ENCODE data around the gene IQGAP1. TPM values are rescaled to one million over a fixed set of nuclear protein-coding genes. Genes with fewer than 3 reads are reported as not detected.

The IQGAP1 gene
- total and polyA plus RNA-seq, 9 of the 15 experiments (the other 6 are each of a cell fraction or from before 2014, with no cell fraction given): 37.6 to 143 (median 77.7) TPM

DNA sequence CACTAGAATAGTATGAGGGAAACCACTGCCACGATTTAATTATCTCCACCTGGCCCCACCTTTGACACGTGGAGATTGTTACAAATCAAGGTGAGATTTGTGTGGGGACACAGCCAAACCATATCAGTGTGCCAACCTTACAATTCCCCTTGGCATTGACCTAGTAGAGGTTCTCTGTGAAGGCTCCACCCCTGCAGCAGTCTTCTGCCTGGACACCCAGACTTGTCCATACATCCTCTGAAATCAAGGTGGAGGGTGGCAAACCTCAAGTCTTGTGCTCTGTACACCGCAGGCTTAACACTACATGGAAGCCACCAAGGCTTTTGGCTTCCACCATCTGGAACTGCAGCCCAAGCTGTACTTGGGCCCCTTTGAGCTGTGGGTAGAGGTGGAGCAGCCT lies 8.8 kb upstream of the IQGAP1 start:
- ChIA-PET POLR2A (interaction anchor here (0.9 to 1.3 kb wide), 2 partner anchors 15 to 17 kb away, joined by 3 read pairs; no protein-coding TSS in a partner anchor), CTCF (ENCODE audit: low intra/inter-chr PET ratio) (no interaction called here)
- Histone ChIP-seq H4K20me1 (replicated peaks; ENCODE audit: control insufficient read depth, insufficient read depth, low read length) (no peaks in the 10 kb centered on the region), H3K36me3 (ENCODE audit: control insufficient read depth, insufficient read depth, low read length) (no peaks in the 10 kb centered on the region), H3K9ac (ENCODE audit: insufficient read depth in 1 of 2, low read depth in 2 of 2, low read length in 2 of 2) (no peak overlapping the region), H3K4me1 (replicated peaks in 1 of 2; ENCODE audit: control insufficient read depth in 2 of 2, insufficient read depth in 2 of 2, low read length in 2 of 2) (no peaks in the 10 kb centered on the region), H3K27me3 (ENCODE audit: control insufficient read depth in 2 of 2, insufficient read depth in 2 of 2, low read length in 2 of 2) (no peaks in the 10 kb centered on the region), H3K9me1 (ENCODE audit: control insufficient read depth, insufficient read depth, low read length) (no peaks in the 10 kb centered on the region), H3K4me2 (ENCODE audit: insufficient read depth, low read length) (no peak overlapping the region), H2AFZ (ENCODE audit: low read depth, low read length) (no peak overlapping the region), H3K79me2 (ENCODE audit: control insufficient read depth, insufficient read depth, low read length) (no peaks in the 10 kb centered on the region), H3K4me3 (no peak overlapping the region), H3K27ac (ENCODE audit: extremely low read depth, low read depth, low read length) (no peak overlapping the region), H3K9me3 (replicated peaks; ENCODE audit: control insufficient read depth, insufficient read depth, low read depth, low read length) (peaks cover 7% of the 10 kb centered on the region)
- FAIRE-seq (no peak), ATAC-seq (no peak), DNase-seq (ENCODE audit: extremely low read depth in 1 of 4, low spot score in 3 of 4) (peak in 1 of 4 experiments; percentile 11)
- no TSS peak for BruUV-seq (replicated peaks)
- TF ChIP-seq TBP (optimal IDR thresholded peaks at IDR 0.05; ENCODE audit: low read depth, low read length) (no peak), TRIM24 (IDR thresholded peaks at IDR 0.05) (0 out of 4 replicates have a peak, but pooled peaks of 1 of the 2 experiments have one; percentile 13), ZNF280A (IDR thresholded peaks at IDR 0.05; ENCODE audit: low read depth, partially characterized antibody) (peak; percentile 92), ZFP36 (IDR thresholded peaks at IDR 0.05; ENCODE audit: low read depth, low read length, partially characterized antibody) (peak; percentile 61), CBX3 (IDR thresholded peaks at IDR 0.05; ENCODE audit: borderline replicate concordance in 1 of 2, low read length in 2 of 2) (peak in 1 of 2 experiments; percentile 94; a peak in 2 of 3 replicates), CBX1 (IDR thresholded peaks at IDR 0.05; ENCODE audit: low read depth) (peak; percentile 63; the same call in 1 of the 2 replicates), TRIM28 (IDR thresholded peaks at IDR 0.05) (peak; percentile 89), CBX5 (IDR thresholded peaks at IDR 0.05; ENCODE audit: borderline replicate concordance, low read depth) (peak; percentile 92; the same call in 1 of the 2 replicates)
- TF ChIP-seq, protein P1, sequence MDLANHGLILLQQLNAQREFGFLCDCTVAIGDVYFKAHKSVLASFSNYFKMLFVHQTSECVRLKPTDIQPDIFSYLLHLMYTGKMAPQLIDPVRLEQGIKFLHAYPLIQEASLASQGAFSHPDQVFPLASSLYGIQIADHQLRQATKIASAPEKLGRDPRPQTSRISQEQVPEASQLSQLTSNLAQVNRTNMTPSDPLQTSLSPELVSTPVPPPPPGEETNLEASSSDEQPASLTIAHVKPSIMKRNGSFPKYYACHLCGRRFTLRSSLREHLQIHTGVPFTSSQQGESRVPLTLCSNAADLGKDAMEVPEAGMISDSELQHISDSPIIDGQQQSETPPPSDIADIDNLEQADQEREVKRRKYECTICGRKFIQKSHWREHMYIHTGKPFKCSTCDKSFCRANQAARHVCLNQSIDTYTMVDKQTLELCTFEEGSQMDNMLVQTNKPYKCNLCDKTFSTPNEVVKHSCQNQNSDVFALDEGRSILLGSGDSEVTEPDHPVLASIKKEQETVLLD (IDR thresholded peaks at IDR 0.05): no peak
- intact Hi-C loops (cut with micrococcal nuclease) (no loop called here), in situ Hi-C loops (cut with MboI) (no loop called here)
- 0% methylated on average over 3 of the region's 3 CpGs for WGBS (ENCODE audit: insufficient coverage, low coverage, missing lambda C conversion rate)
